H1 (cell line): ENCODE results near the gene HSP90B1. TPM values are rescaled to one million over a fixed set of nuclear protein-coding genes. Genes with fewer than 3 reads are reported as not detected.

Experiments used
- CTCF ChIA-PET: fragments of 300-600 bp; sonication (Branson Sonifier 250); formaldehyde crosslinking; loops from one replicate; lab custom pipeline; 2021; ENCODE audit not compliant: partially characterized antibody; lab: Charles Lee
- POLR2A ChIA-PET: fragments of 300-600 bp; sonication (Branson Sonifier 250); formaldehyde crosslinking; loops from one replicate; lab custom pipeline; 2021; ENCODE audit warnings: inconsistent platforms; ENCODE audit not compliant: partially characterized antibody; lab: Charles Lee
- DNase-seq, 2 experiments: peaks; one replicate each; pipeline versions ENCODE4 v3.0.0 to v3.0.0-alpha.2; 2010 to 2022; ENCODE audit warnings: low spot score in 2 of 2, low read depth in 1 of 2, mixed read lengths in 1 of 2
- FAIRE-seq: peaks from 2 replicates; lab custom pipeline; 2011; peaks lifted over from hg19 to GRCh38; lab: Jason Lieb, UNC
- H2AFZ ChIP-seq: 2 replicates; pipeline ENCODE4 v1.8.1; 2012; ENCODE audit warnings: low read length, inconsistent platforms
- H2AK5ac ChIP-seq: 2 replicates; pipeline ENCODE4 v1.6.1; 2013; ENCODE audit warnings: low read depth, low read length
- H2BK120ac ChIP-seq: replicated peaks from 2 replicates; pipeline ENCODE3; 2013; ENCODE audit warnings: low read depth, low read length, inconsistent platforms
- H2BK12ac ChIP-seq: 2 replicates; pipeline ENCODE4 v1.6.1; 2013; ENCODE audit warnings: low read depth, low read length
- H2BK15ac ChIP-seq: 2 replicates; pipeline ENCODE4 v1.6.1; 2013; ENCODE audit warnings: low read length
- H2BK20ac ChIP-seq: 2 replicates; pipeline ENCODE4 v1.6.1; 2013; ENCODE audit warnings: low read length
- H2BK5ac ChIP-seq: 2 replicates; pipeline ENCODE4 v1.6.1; 2013; ENCODE audit warnings: low read depth, low read length
- H3K14ac ChIP-seq: 2 replicates; pipeline ENCODE4 v1.6.1; 2013; ENCODE audit warnings: inconsistent platforms; ENCODE audit not compliant: insufficient read length
- H3K18ac ChIP-seq: 2 replicates; pipeline ENCODE4 v1.6.1; 2013; ENCODE audit warnings: low read length; ENCODE audit errors: extremely low read depth
- H3K23ac ChIP-seq: 2 replicates; pipeline ENCODE4 v1.6.1; 2013; ENCODE audit warnings: inconsistent platforms; ENCODE audit not compliant: insufficient read length
- H3K23me2 ChIP-seq: 2 replicates; pipeline ENCODE4 v1.6.1; 2013; ENCODE audit warnings: low read depth, low read length
- H3K27ac ChIP-seq: 2 replicates; pipeline ENCODE4 v1.6.1; 2011; ENCODE audit warnings: low read depth, low read length, inconsistent platforms
- H3K27me3 ChIP-seq, 4 experiments: replicated peaks in 1 of 4; 1 replicate in 1 of 4; 2 replicates in 3 of 4; pipeline versions ENCODE4 v1.6.1 to v1.8.1; 2011 to 2013; ENCODE audit warnings: low read length in 3 of 4, mild to moderate bottlenecking in 3 of 4, inconsistent platforms in 2 of 4, mixed read lengths in 2 of 4, moderate library complexity in 1 of 4; ENCODE audit not compliant: control insufficient read depth in 3 of 4, insufficient read depth in 3 of 4; ENCODE audit errors: extremely low read depth in 1 of 4
- H3K36me3 ChIP-seq, 4 experiments: 2 replicates each; pipeline versions ENCODE4 v1.6.1 to v1.8.1; 2011 to 2013; ENCODE audit warnings: mild to moderate bottlenecking in 4 of 4, low read length in 3 of 4, moderate library complexity in 2 of 4, control low read depth in 1 of 4, inconsistent platforms in 1 of 4; ENCODE audit not compliant: insufficient read depth in 4 of 4, control insufficient read depth in 2 of 4
- H3K4ac ChIP-seq: replicated peaks from 2 replicates; pipeline ENCODE3; 2013; ENCODE audit warnings: low read length, low read depth, mixed read lengths, inconsistent platforms; ENCODE audit not compliant: insufficient read length
- H3K4me1 ChIP-seq, 4 experiments: replicated peaks in 1 of 4; 1 replicate in 1 of 4; 2 replicates in 3 of 4; pipeline versions ENCODE4 v1.6.1 to v1.8.1; 2011 to 2013; ENCODE audit warnings: low read length in 3 of 4, inconsistent platforms in 2 of 4, mixed read lengths in 1 of 4; ENCODE audit not compliant: insufficient read depth in 4 of 4, control insufficient read depth in 3 of 4
- H3K4me2 ChIP-seq, 2 experiments: 2 replicates each; pipeline versions ENCODE4 v1.6.1 to v1.8.1; 2011 to 2013; ENCODE audit warnings: low read depth in 2 of 2, low read length in 2 of 2, control low read depth in 1 of 2, inconsistent platforms in 1 of 2, mild to moderate bottlenecking in 1 of 2; ENCODE audit not compliant: insufficient read depth in 1 of 2
- H3K4me3 ChIP-seq, 4 experiments: fragments of 200-600, 300-600 bp in 1 of 4; sonication (generic), shearing (Covaris generic), sonication (Bioruptor Twin) in 1 of 4; 2 replicates each; pipeline versions ENCODE4 v1.5.1 to v1.8.1; 2011 to 2016; ENCODE audit warnings: low read length in 4 of 4, low read depth in 3 of 4, control low read depth in 2 of 4, inconsistent platforms in 2 of 4, mild to moderate bottlenecking in 2 of 4, mixed read lengths in 1 of 4, moderate library complexity in 1 of 4; ENCODE audit not compliant: insufficient read depth in 2 of 4; ENCODE audit errors: extremely low read depth in 1 of 4
- H3K56ac ChIP-seq: replicated peaks from 2 replicates; pipeline ENCODE3; 2013; ENCODE audit warnings: low read depth, mild to moderate bottlenecking, mixed read lengths, low read length, inconsistent platforms; ENCODE audit not compliant: insufficient read length
- H3K79me1 ChIP-seq: 2 replicates; pipeline ENCODE4 v1.6.1; 2013; ENCODE audit warnings: low read depth, low read length, control low read depth
- H3K79me2 ChIP-seq, 2 experiments: 2 replicates each; pipeline versions ENCODE4 v1.6.1 to v1.8.1; 2012 to 2013; ENCODE audit warnings: low read length in 2 of 2, mild to moderate bottlenecking in 2 of 2, inconsistent platforms in 1 of 2; ENCODE audit not compliant: insufficient read depth in 2 of 2, control insufficient read depth in 1 of 2
- H3K9ac ChIP-seq, 4 experiments: replicated peaks in 1 of 4; 1 replicate in 1 of 4; 2 replicates in 3 of 4; pipeline versions ENCODE4 v1.6.1 to v1.8.1; 2011 to 2013; ENCODE audit warnings: low read depth in 3 of 4, low read length in 3 of 4, control low read depth in 2 of 4, mild to moderate bottlenecking in 2 of 4, moderate library complexity in 2 of 4, inconsistent platforms in 1 of 4; ENCODE audit errors: extremely low read depth in 1 of 4
- H3K9me3 ChIP-seq, 2 experiments: 2 replicates each; pipeline versions ENCODE4 v1.6.1 to v1.8.1; 2012 to 2013; ENCODE audit warnings: mild to moderate bottlenecking in 2 of 2, moderate library complexity in 2 of 2, control low read depth in 1 of 2, inconsistent platforms in 1 of 2, low read depth in 1 of 2, low read length in 1 of 2, mixed read lengths in 1 of 2; ENCODE audit not compliant: insufficient read depth in 2 of 2
- H4K20me1 ChIP-seq, 2 experiments: replicated peaks in 1 of 2; 2 replicates each; pipeline versions ENCODE3 to v1.8.1; 2011 to 2013; ENCODE audit warnings: inconsistent platforms in 2 of 2, low read length in 2 of 2, mild to moderate bottlenecking in 1 of 2; ENCODE audit not compliant: insufficient read depth in 2 of 2, control insufficient read depth in 1 of 2
- H4K5ac ChIP-seq: 2 replicates; pipeline ENCODE4 v1.6.1; 2013; ENCODE audit warnings: low read length, low read depth, mixed read lengths, inconsistent platforms; ENCODE audit not compliant: insufficient read length
- H4K8ac ChIP-seq: 2 replicates; pipeline ENCODE4 v1.8.0; 2013; ENCODE audit warnings: mild to moderate bottlenecking, moderate library complexity, low read length, inconsistent platforms; ENCODE audit not compliant: insufficient read depth; ENCODE audit errors: extremely low read depth
- H4K91ac ChIP-seq: replicated peaks from 2 replicates; pipeline ENCODE3; 2013; ENCODE audit warnings: low read length, mixed read lengths, inconsistent platforms; ENCODE audit not compliant: insufficient read length
- ATF3 ChIP-seq: IDR thresholded peaks from 2 replicates; pipeline ENCODE4 v1.6.1; 2011; ENCODE audit warnings: low read depth, mild to moderate bottlenecking, low read length; ENCODE audit not compliant: insufficient read depth
- BRCA1 ChIP-seq: IDR thresholded peaks from 2 replicates; pipeline ENCODE4 v1.6.1; 2012; ENCODE audit warnings: low read depth, low read length, improper control_type of control experiment
- CHD1 ChIP-seq: IDR thresholded peaks from 2 replicates; pipeline ENCODE4 v1.6.1; 2012; ENCODE audit warnings: low read depth, low read length, improper control_type of control experiment
- EGR1 ChIP-seq: IDR thresholded peaks from 2 replicates; pipeline ENCODE4 v1.6.1; 2011; ENCODE audit warnings: low read depth, low read length, borderline replicate concordance
- HDAC2 ChIP-seq, 2 experiments: fragments of 300-600 bp in 1 of 2; sonication (generic) in 1 of 2; IDR thresholded peaks; 2 replicates each; pipeline ENCODE4 v1.6.1; 2011 to 2012; ENCODE audit warnings: low read depth in 2 of 2, low read length in 2 of 2, mild to moderate bottlenecking in 2 of 2, moderate library complexity in 2 of 2, borderline replicate concordance in 1 of 2, inconsistent platforms in 1 of 2
- MAX ChIP-seq: IDR thresholded peaks from 2 replicates; pipeline ENCODE4 v1.6.1; 2012; ENCODE audit warnings: inconsistent platforms
- RFX5 ChIP-seq: IDR thresholded peaks from 2 replicates; pipeline ENCODE4 v1.6.1; 2011; ENCODE audit warnings: low read depth, low read length, improper control_type of control experiment, borderline replicate concordance
- RNF2 ChIP-seq: fragments of 200-900, 300-1000 bp; sonication (generic); IDR thresholded peaks from 2 replicates; pipeline ENCODE4 v1.7.1; 2016; ENCODE audit warnings: borderline replicate concordance, low read depth, mild to moderate bottlenecking, antibody characterized with exemption, low read length; ENCODE audit not compliant: poor library complexity, severe bottlenecking; ENCODE audit errors: missing control alignments
- RXRA ChIP-seq: IDR thresholded peaks from 2 replicates; pipeline ENCODE4 v1.6.1; 2011; ENCODE audit warnings: low read depth, mild to moderate bottlenecking, low read length, moderate library complexity; ENCODE audit not compliant: insufficient read depth
- SP2 ChIP-seq: IDR thresholded peaks from 2 replicates; pipeline ENCODE4 v1.6.1; 2012; ENCODE audit warnings: mild to moderate bottlenecking, low read length, inconsistent platforms
- TAF1 ChIP-seq: IDR thresholded peaks from 2 replicates; pipeline ENCODE4 v1.6.1; 2011; ENCODE audit warnings: mild to moderate bottlenecking, low read depth, low read length
- YY1 ChIP-seq: IDR thresholded peaks from 2 replicates; pipeline ENCODE4 v1.6.1; 2011; ENCODE audit warnings: low read depth, mild to moderate bottlenecking, low read length
- ZNF274 ChIP-seq: IDR thresholded peaks from 2 replicates; pipeline ENCODE4 v1.7.0; 2012; ENCODE audit warnings: low read length, borderline replicate concordance; ENCODE audit errors: extremely low read depth
- WGBS, 2 experiments: shearing (Covaris generic) in 1 of 2; methylation state at CpG; one replicate each; pipeline versions ENCODE4 v1.1.6 to v1.1.7; 2013 to 2015; ENCODE audit warnings: low lambda C conversion rate in 2 of 2, mixed read lengths in 2 of 2, inconsistent platforms in 1 of 2, low coverage in 1 of 2, missing lambda C conversion rate in 1 of 2; ENCODE audit not compliant: insufficient replicate concordance in 2 of 2, insufficient coverage in 1 of 2, insufficient read length in 1 of 2; ENCODE audit errors: extremely low coverage in 1 of 2, missing lambda C conversion rate in 1 of 2; 5-methylcytosine and 5-hydroxymethylcytosine counted together
- polyA plus RNA-seq, 7 experiments: library from polyadenylated mRNA; depleted of rRNA in 3 of 7; stranded (reverse) in 5 of 7; unstranded in 2 of 7; fragments of >200 nt in 5 of 7; fragments of 200-250 nt in 2 of 7; gene quantifications; 1 replicate in 5 of 7; 2 replicates in 1 of 7; 4 replicates in 1 of 7; pipeline versions ENCODE4 v1.2.1 to v1.2.3, GENCODE V29; 2011 to 2013; ENCODE audit warnings: missing spikeins in 2 of 7, mixed read lengths in 2 of 7
- total RNA-seq: library from RNA; stranded (reverse); fragmentation: NEBNext Ultra II Directional; extraction: Animal tissue kit (Norgen Biotek cat#: 25700); gene quantifications from 2 replicates; pipeline ENCODE4 v1.2.1, GENCODE V29; 2021

HSP90B1 gene
- total and polyA plus RNA-seq, 2 of the 8 experiments (the other 6 are each of a cell fraction or from before 2014, with no cell fraction given): 161 to 847 TPM

- no peak overlapping the region for H3K9ac ChIP-seq
- no peak overlapping the region for H3K23ac ChIP-seq
- H4K8ac ChIP-seq: no peak overlapping the region
- H3K27ac ChIP-seq: no peak overlapping the region
- H3K18ac ChIP-seq: no peak overlapping the region
- peaks cover 9 to 32% of the 10 kb centered on the region in 2 experiments for H3K79me2 ChIP-seq
- H3K36me3 ChIP-seq: peaks cover 3 to 70% (median 36%) of the 10 kb centered on the region in 4 experiments
- no peak overlapping the region for H2BK120ac ChIP-seq
- H4K5ac ChIP-seq: no peak overlapping the region
- ChIA-PET CTCF (no interaction called here), POLR2A (interaction anchor here (0.9 to 8.7 kb wide), 7 partner anchors 8 to 68 kb away, joined by 3 to 141 read pairs (median 5); partner anchors contain the start of genes HSP90B1 and TDG)
- H3K79me1 ChIP-seq: 0 out of 2 replicates have a peak, but pooled peaks cover 2% of the 10 kb centered on the region
- no peak overlapping the region for H2BK15ac ChIP-seq
- H3K4me2 ChIP-seq: no peak overlapping the region
- H3K4ac ChIP-seq: no peak overlapping the region
- H4K91ac ChIP-seq: no peak overlapping the region
- H3K4me3 ChIP-seq: no peak overlapping the region
- 92% methylated on average over 1 of the region's 1 CpG; no CpG with 5 or more reads in 1 of the 2 experiments for WGBS, 2 experiments
- H2BK12ac ChIP-seq: no peak overlapping the region
- H2BK20ac ChIP-seq: no peak overlapping the region
- H3K56ac ChIP-seq: no peak overlapping the region
- no peak overlapping the region for H2BK5ac ChIP-seq
- peaks cover 0 to 7% (median 2%) of the 10 kb centered on the region in 4 experiments; a peak in 3 of 7 replicates for H3K4me1 ChIP-seq
- no peak overlapping the region for H2AK5ac ChIP-seq
- H3K23me2 ChIP-seq: peaks cover 7% of the 10 kb centered on the region
- FAIRE-seq (no peak), DNase-seq (no peak)
- no peaks in the 10 kb centered on the region for H3K9me3 ChIP-seq
- peaks cover 0 to 10% of the 10 kb centered on the region in 2 experiments for H4K20me1 ChIP-seq
- no peak overlapping the region for H3K14ac ChIP-seq
- H3K27me3 ChIP-seq: no peaks in the 10 kb centered on the region
- no peak overlapping the region for H2AFZ ChIP-seq
- no peak for TF ChIP-seq TAF1
- no peak for TF ChIP-seq EGR1
- no peak for TF ChIP-seq SP2
- TF ChIP-seq RFX5: no peak
- no peak for TF ChIP-seq ATF3
- TF ChIP-seq RXRA: no peak
- no peak for TF ChIP-seq MAX
- TF ChIP-seq HDAC2 (IDR thresholded peaks at IDR 0.05; ENCODE audit: borderline replicate concordance in 1 of 2, low read depth in 2 of 2, low read length in 2 of 2): no peak
- no peak for TF ChIP-seq YY1
- TF ChIP-seq CHD1: no peak
- no peak for TF ChIP-seq RNF2
- no peak for TF ChIP-seq ZNF274
- no peak for TF ChIP-seq BRCA1
These were observed 22.3 kb downstream of the HSP90B1 start for GRCh38 chr12:103952497-103952896.
